Ascending aorta (tissue), 2 donors: ENCODE data around the gene HES4. TPM values are rescaled to one million over a fixed set of nuclear protein-coding genes. Genes with fewer than 3 reads are reported as not detected.

Experiments
- DNase-seq, 2 donors: peaks; one replicate each; pipeline ENCODE4 v3.0.0-alpha.2; 2019; ENCODE audit warnings: low spot score in 2 of 2
- H3K27ac ChIP-seq, 2 donors: fragments of 200-600 bp; sonication (generic); one replicate each; pipeline ENCODE4 v1.5.1; 2016 to 2017; ENCODE audit warnings: mild to moderate bottlenecking in 1 of 2
- H3K27me3 ChIP-seq: fragments of 200-600 bp; sonication (generic); one replicate; pipeline ENCODE4 v1.5.1; 2017
- H3K36me3 ChIP-seq, 2 donors: fragments of 200-600 bp; sonication (generic); one replicate each; pipeline ENCODE4 v1.5.1; 2016
- H3K4me1 ChIP-seq, 2 donors: fragments of 200-600 bp; sonication (generic); one replicate each; pipeline ENCODE4 v1.5.1; 2016 to 2017; ENCODE audit warnings: mild to moderate bottlenecking in 1 of 2
- H3K4me3 ChIP-seq, 2 donors: fragments of 200-600 bp; sonication (generic); one replicate each; pipeline ENCODE4 v1.5.1; 2016 to 2017; ENCODE audit warnings: mild to moderate bottlenecking in 1 of 2
- H3K9me3 ChIP-seq, 2 donors: fragments of 200-600 bp; sonication (generic); one replicate each; pipeline ENCODE4 v1.5.1; 2016
- intact Hi-C: fragments of 100-400 bp; cut with DNase I; formaldehyde crosslinking; loops from one replicate; pipeline ENCODE4 v1.15.1; 2023
- total RNA-seq: library from RNA; depleted of rRNA; stranded (reverse); fragments of >200 nt; gene quantifications from one replicate; pipeline ENCODE4 v1.1.0, GENCODE V29; 2016
- TF ChIP-seq, protein P1 (sequence below), 3 experiments: fragments of 200-600 bp in 2 of 3; fragments of 450-650 bp in 1 of 3; sonication (generic) in 2 of 3; IDR thresholded peaks; one replicate each; pipeline ENCODE4 v1.5.1; 2016 to 2019; ENCODE audit warnings: antibody characterized with exemption in 3 of 3, mild to moderate bottlenecking in 1 of 3, moderate library complexity in 1 of 3

Gene HES4
- total RNA-seq, 1 donor from 2014 or later, result 285 TPM

DNA sequence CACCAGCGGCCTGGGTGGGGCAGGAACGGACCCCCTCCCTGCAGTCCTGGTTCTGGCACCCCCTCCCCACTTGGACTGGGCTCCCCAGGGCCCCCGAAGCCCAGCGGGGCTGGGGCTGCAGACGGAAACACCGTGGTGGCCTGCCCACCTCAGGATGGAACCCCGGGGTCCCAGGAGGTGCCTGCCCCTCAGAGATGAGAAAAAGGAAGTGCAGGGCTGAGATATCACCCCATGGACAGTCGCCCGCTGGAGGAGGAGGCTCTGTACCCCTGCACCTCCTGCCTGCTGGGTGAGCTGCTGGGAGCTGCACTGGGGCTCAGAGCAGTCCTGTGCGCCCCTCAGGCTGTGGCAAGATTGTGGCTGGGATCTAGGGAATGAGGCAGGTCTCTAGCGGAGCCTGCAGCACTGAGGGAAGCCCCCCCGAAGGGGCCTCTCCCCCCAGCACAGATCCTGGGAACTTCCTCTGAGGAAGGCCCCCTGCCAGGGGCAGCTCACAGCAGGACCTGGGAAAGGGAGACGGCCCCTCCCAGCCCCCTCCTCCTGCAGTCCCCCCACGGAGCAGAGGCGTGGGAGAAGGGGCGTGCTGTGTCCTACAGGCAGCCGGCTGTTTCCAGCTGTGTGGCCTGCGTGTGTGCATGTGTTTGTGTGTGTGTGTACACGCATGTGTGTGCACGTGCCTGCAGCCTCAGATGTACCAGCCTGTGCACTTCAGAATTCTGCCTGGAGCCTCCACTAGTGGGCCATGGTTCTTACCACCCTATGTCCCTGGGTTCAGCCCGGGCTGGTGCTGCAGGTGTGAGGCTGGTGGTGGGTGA lies 26.9 kb upstream of the HES4 start:
- Histone ChIP-seq H3K4me3 (no peak overlapping the region), H3K27ac (no peak overlapping the region), H3K9me3 (no peaks in the 10 kb centered on the region), H3K27me3 (no peaks in the 10 kb centered on the region), H3K36me3 (no peaks in the 10 kb centered on the region), H3K4me1 (no peaks in the 10 kb centered on the region)
- no peak for DNase-seq
- TF ChIP-seq, protein P1, sequence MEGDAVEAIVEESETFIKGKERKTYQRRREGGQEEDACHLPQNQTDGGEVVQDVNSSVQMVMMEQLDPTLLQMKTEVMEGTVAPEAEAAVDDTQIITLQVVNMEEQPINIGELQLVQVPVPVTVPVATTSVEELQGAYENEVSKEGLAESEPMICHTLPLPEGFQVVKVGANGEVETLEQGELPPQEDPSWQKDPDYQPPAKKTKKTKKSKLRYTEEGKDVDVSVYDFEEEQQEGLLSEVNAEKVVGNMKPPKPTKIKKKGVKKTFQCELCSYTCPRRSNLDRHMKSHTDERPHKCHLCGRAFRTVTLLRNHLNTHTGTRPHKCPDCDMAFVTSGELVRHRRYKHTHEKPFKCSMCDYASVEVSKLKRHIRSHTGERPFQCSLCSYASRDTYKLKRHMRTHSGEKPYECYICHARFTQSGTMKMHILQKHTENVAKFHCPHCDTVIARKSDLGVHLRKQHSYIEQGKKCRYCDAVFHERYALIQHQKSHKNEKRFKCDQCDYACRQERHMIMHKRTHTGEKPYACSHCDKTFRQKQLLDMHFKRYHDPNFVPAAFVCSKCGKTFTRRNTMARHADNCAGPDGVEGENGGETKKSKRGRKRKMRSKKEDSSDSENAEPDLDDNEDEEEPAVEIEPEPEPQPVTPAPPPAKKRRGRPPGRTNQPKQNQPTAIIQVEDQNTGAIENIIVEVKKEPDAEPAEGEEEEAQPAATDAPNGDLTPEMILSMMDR (IDR thresholded peaks at IDR 0.05), result no peak
- intact Hi-C loops, result no loop called here

DNA sequence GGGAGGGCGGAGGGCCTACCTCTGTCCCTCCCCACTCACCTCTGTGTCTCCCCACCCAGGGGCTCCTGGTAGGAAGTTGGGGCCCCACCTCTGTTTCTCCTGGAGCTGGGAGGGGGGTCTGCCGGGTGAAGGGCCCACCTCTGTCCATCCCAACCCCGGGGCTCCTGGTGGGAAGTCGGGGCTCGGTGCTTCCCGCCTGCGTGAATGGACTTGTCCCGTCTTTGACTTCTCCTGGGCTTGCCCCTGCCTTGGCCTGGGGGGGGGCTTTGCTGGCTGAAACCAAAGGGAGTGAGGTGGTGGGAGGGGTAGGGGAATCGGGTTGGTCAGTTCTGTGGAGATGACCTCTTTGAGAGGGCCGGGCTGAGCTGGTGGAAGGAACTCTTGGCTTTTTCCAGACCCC lies 25.8 kb upstream of the HES4 start:
- no peak for DNase-seq
- Histone ChIP-seq H3K27me3 (no peaks in the 10 kb centered on the region), H3K4me3 (no peak overlapping the region), H3K27ac (no peak overlapping the region), H3K9me3 (no peaks in the 10 kb centered on the region), H3K36me3 (no peaks in the 10 kb centered on the region), H3K4me1 (peaks cover 3 to 5% of the 10 kb centered on the region in 2 donors)
- intact Hi-C loops, result no loop called here
- TF ChIP-seq, protein P1 (IDR thresholded peaks at IDR 0.05), result no peak

DNA sequence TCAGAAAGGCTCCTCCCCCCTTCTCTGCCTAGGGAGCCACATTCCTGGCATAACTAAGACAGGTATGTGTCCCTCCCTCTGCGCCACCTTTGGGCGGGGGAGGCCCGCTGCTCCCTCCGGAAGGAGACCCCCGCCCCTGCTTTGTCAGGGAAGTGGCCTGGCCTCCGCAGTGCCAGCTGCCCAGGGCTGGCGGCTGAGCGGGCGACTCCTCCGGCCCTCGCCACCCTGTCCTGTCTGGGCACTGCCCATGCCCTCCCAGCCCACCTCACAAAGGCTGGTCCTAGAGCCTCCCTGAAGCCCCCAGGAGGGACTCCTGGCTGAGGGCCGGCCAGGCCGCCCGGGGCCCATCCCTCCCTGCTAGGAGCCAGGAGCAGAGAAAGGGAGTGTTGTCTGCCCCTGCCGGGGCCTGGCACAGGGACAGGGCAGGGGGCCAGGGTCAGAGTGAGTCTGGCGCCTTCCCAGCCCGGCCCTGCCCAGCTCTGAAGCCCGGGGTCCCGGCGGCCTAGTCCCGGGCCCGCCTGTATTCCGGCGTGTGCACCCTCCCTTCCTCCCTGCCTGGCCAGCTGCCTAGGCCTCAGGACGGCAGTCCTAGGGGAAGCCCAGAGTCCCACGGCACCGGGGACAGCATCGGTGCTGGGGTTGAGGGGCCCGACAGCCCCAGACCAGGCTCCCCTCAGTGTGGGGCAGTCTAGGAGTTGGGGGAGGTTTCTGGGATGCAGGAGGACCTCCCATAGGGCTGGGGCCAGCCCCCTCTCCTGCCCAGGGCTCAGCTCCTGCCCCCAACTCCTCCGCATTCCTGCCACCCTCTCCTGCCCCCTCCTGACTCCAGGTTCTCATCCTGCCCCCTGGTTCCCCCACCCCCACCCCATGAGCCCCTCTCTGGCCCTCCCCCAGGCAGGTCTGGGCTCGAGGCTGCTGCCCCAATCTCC lies 25.1 kb upstream of the HES4 start:
- Histone ChIP-seq H3K9me3 (no peaks in the 10 kb centered on the region), H3K4me1 (peaks cover 9 to 10% of the 10 kb centered on the region in 2 donors), H3K4me3 (no peak overlapping the region), H3K36me3 (no peaks in the 10 kb centered on the region), H3K27me3 (no peaks in the 10 kb centered on the region), H3K27ac (no peak overlapping the region)
- TF ChIP-seq, protein P1 (IDR thresholded peaks at IDR 0.05), result no peak
- intact Hi-C loops, result no loop called here
- DNase-seq, result no peak

DNA sequence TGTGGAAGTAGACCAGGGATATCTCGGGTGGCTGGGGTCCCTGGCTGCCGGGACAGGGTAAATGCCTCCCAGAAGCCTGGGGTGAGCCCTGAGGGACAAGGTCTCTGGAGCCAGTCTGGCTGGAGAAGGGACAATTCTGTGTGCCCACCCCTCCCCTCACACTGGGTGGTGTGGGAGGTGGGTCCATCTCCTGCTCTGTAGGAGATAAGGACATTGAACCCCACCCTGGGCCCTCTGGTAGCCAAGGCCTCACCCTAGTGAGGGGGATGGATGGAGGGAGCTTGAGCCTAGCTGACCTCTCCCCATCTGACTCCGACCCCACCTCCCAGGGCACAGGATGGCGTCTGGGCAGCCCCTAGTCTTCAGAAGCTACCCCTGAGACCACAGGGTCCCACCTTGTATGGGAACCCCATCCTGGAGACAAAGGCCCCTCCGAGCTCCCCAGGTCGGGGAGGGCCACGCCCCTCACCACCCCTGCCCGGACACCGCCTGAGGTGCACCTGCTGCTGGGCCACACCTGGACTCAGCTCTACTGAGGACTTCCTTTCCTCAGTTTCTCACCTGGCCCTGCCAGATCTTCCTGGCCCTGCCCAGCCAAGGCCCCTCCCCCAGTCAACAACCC lies 24.4 kb upstream of the HES4 start:
- no peaks in the 10 kb centered on the region for H3K27me3 ChIP-seq
- intact Hi-C loops, result no loop called here
- H3K9me3 ChIP-seq, result no peaks in the 10 kb centered on the region
- H3K36me3 ChIP-seq, result no peaks in the 10 kb centered on the region
- no peak overlapping the region for H3K4me3 ChIP-seq
- no peak for DNase-seq
- H3K27ac ChIP-seq, result no peak overlapping the region
- TF ChIP-seq, protein P1 (IDR thresholded peaks at IDR 0.05), result no peak
- H3K4me1 ChIP-seq, result peaks cover 9 to 10% of the 10 kb centered on the region in 2 donors

DNA sequence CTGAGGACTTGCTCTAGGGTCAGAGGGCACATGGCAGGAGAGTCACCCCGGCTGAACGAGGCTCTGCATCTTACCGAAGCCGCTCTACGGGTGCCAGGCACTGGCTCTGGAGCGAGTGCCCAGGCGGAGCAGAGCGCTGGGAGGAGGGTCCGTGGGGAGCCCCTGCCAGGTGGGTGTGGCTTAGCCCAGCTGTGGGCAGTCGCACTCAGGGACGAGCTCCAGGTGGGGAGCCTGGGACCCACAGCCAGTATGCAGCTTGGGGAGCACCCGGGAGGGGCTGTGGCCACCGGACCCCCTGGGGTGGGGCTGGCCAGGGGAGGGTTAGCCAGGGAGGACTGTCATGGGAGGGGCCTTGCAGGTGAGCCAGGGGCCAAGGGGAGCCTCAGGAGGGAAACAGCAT lies 23.8 kb upstream of the HES4 start:
- DNase-seq, result no peak
- TF ChIP-seq, protein P1 (IDR thresholded peaks at IDR 0.05), result no peak
- peaks cover 9 to 10% of the 10 kb centered on the region in 2 donors for H3K4me1 ChIP-seq
- H3K9me3 ChIP-seq, result no peaks in the 10 kb centered on the region
- no peak overlapping the region for H3K27ac ChIP-seq
- no peaks in the 10 kb centered on the region for H3K27me3 ChIP-seq
- intact Hi-C loops, result no loop called here
- no peaks in the 10 kb centered on the region for H3K36me3 ChIP-seq
- no peak overlapping the region for H3K4me3 ChIP-seq
